ENCODE results near the gene DAP.
"Not testable (repeated sequence)": the region's sequence is repeated elsewhere in the genome, so short reads cannot be mapped to it uniquely, and the experiment has no call there.

Gene DAP

GRCh38 chr5:10733426-10733825 lies 27.6 kb downstream of the DAP start:
- DNase-seq, result no peak

GRCh38 chr5:10731913-10732312 lies 29.1 kb downstream of the DAP start:
- no peak for DNase-seq

- DNase-seq, result no peak
These were observed 31.0 kb downstream of the DAP start for GRCh38 chr5:10730043-10730351.

GRCh38 chr5:10729320-10730042 lies 31.6 kb downstream of the DAP start:
- DNase-seq, result no peak

- DNase-seq, result no peak
These were observed 32.4 kb downstream of the DAP start for GRCh38 chr5:10728679-10729078.

- no peak for DNase-seq
These were observed 33.2 kb downstream of the DAP start for GRCh38 chr5:10727861-10728260.

GRCh38 chr5:10726913-10727517 lies 34.0 kb downstream of the DAP start:
- no peak for DNase-seq

- DNase-seq, result no peak
These were observed 34.7 kb downstream of the DAP start for GRCh38 chr5:10726179-10726912.

- DNase-seq, result no peak
These were observed 35.4 kb downstream of the DAP start for GRCh38 chr5:10725636-10726035.

- DNase-seq, result no peak
These were observed 36.1 kb downstream of the DAP start for GRCh38 chr5:10724781-10725507.

- DNase-seq, result no peak
These were observed 37.5 kb downstream of the DAP start for GRCh38 chr5:10723514-10723913.

- not testable (repeated sequence) for DNase-seq
These were observed 40.3 kb downstream of the DAP start for GRCh38 chr5:10720766-10721165.

GRCh38 chr5:10719965-10720364 lies 41.1 kb downstream of the DAP start:
- DNase-seq, result no peak

GRCh38 chr5:10718617-10719016 lies 42.4 kb downstream of the DAP start:
- not testable (repeated sequence) for DNase-seq

- not testable (repeated sequence) for DNase-seq
These were observed 44.2 kb downstream of the DAP start for GRCh38 chr5:10716825-10717224.

- no peak for DNase-seq
These were observed 45.3 kb downstream of the DAP start for GRCh38 chr5:10715605-10716290.

- no peak for DNase-seq
These were observed 48.3 kb downstream of the DAP start for GRCh38 chr5:10712574-10713366.

GRCh38 chr5:10711562-10711961 lies 49.5 kb downstream of the DAP start:
- no peak for DNase-seq

GRCh38 chr5:10710513-10711128 lies 50.4 kb downstream of the DAP start:
- no peak for DNase-seq

- DNase-seq, result no peak
These were observed 51.1 kb downstream of the DAP start for GRCh38 chr5:10709933-10710332.

- DNase-seq, result no peak
These were observed 51.6 kb downstream of the DAP start for GRCh38 chr5:10709409-10709808.

Data from COR-L47 (cell line).